IPS-15b (cell line): ENCODE measurements around the gene NAV1.

ENCODE experiments used
- H3K27me3 ChIP-seq: one replicate; pipeline ENCODE4 v1.6.1; 2013; ENCODE audit warnings: low read length; ENCODE audit not compliant: control insufficient read depth, insufficient read depth
- H3K36me3 ChIP-seq: one replicate; pipeline ENCODE4 v1.6.1; 2013; ENCODE audit warnings: low read length; ENCODE audit not compliant: control insufficient read depth, insufficient read depth
- H3K4me1 ChIP-seq: one replicate; pipeline ENCODE4 v1.6.1; 2013; ENCODE audit warnings: mild to moderate bottlenecking, low read length; ENCODE audit not compliant: control insufficient read depth, insufficient read depth
- H3K4me3 ChIP-seq: one replicate; pipeline ENCODE4 v1.5.1; 2013; ENCODE audit warnings: low read depth, low read length
- H3K9ac ChIP-seq: one replicate; pipeline ENCODE4 v1.6.1; 2013; ENCODE audit warnings: low read depth, mild to moderate bottlenecking, low read length
- H3K9me3 ChIP-seq: one replicate; pipeline ENCODE4 v1.6.1; 2013; ENCODE audit warnings: mild to moderate bottlenecking, low read length; ENCODE audit not compliant: control insufficient read depth, insufficient read depth

NAV1 gene

DNA sequence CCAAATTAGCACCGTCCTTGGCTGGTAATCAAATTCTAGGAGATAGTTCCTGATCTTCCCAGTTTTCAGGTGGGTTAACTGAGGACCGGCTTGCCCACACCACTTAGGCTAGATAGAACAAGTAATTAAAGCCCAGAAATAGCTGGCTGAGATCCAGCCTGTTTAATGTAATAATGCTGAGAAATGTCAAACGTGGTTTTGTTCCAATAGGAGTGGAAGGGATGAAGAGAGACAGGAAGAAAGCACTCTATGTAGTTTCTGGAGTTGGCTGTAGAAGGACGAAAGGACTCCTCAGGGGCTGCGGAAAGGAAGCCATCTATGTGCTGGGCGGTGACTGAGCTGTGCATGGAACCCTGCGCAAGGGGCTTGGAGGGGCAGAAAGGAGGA is 18.6 kb downstream of the NAV1 start:
- Histone ChIP-seq H3K9ac (no peak overlapping the region), H3K4me3 (no peak overlapping the region), H3K36me3 (no peaks in the 10 kb centered on the region), H3K9me3 (no peaks in the 10 kb centered on the region), H3K4me1 (peaks cover 2% of the 10 kb centered on the region), H3K27me3 (peaks cover 7% of the 10 kb centered on the region)

DNA sequence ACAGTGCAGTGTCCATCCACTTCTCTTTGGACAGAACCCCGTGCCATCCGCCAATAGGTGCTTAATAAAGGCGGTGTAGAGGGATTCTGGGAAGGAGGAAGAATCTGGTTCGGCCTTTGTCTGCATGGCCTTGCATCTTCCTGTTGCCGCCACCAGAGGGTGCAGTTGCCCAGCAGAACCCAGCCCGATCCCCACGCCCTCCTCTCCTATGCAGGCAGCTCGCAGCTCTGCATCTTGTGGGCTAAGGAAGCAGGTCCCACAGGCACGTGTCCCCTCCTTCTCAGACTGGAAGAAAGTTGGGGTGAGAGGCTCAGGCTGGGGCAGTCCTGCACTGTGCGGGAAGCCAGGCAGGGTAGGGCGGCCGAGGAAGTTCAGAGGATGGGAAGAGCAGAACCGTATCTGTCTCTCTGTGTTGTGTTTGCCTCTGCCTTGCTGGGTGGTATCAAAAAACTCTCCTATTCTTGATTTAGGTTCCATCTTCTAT is 20.8 kb downstream of the NAV1 start:
- H3K4me3 ChIP-seq = no peak overlapping the region
- peaks cover 7% of the 10 kb centered on the region for H3K27me3 ChIP-seq
- no peaks in the 10 kb centered on the region for H3K36me3 ChIP-seq
- no peak overlapping the region for H3K9ac ChIP-seq
- H3K4me1 ChIP-seq = peaks cover 2% of the 10 kb centered on the region
- H3K9me3 ChIP-seq = no peaks in the 10 kb centered on the region

- H3K4me1 ChIP-seq = peaks cover 2% of the 10 kb centered on the region
- no peaks in the 10 kb centered on the region for H3K9me3 ChIP-seq
- no peak overlapping the region for H3K4me3 ChIP-seq
- H3K27me3 ChIP-seq = peaks cover 7% of the 10 kb centered on the region
- H3K36me3 ChIP-seq = no peaks in the 10 kb centered on the region
- no peak overlapping the region for H3K9ac ChIP-seq
These were observed 21.6 kb downstream of the NAV1 start for GRCh38 chr1:201560328-201561194.

GRCh38 chr1:201561195-201561564 is 22.3 kb downstream of the NAV1 start:
- peaks cover 2% of the 10 kb centered on the region for H3K4me1 ChIP-seq
- H3K4me3 ChIP-seq = no peak overlapping the region
- no peaks in the 10 kb centered on the region for H3K36me3 ChIP-seq
- H3K27me3 ChIP-seq = peaks cover 7% of the 10 kb centered on the region
- no peaks in the 10 kb centered on the region for H3K9me3 ChIP-seq
- no peak overlapping the region for H3K9ac ChIP-seq

GRCh38 chr1:201561601-201562000 is 22.7 kb downstream of the NAV1 start:
- Histone ChIP-seq H3K9me3 (no peaks in the 10 kb centered on the region), H3K9ac (no peak overlapping the region), H3K4me3 (no peak overlapping the region), H3K4me1 (peaks cover 2% of the 10 kb centered on the region), H3K36me3 (no peaks in the 10 kb centered on the region), H3K27me3 (peaks cover 7% of the 10 kb centered on the region)

- Histone ChIP-seq H3K36me3 (no peaks in the 10 kb centered on the region), H3K4me3 (no peak overlapping the region), H3K9ac (no peak overlapping the region), H3K27me3 (peaks cover 7% of the 10 kb centered on the region), H3K4me1 (peaks cover 2% of the 10 kb centered on the region), H3K9me3 (no peaks in the 10 kb centered on the region)
These were observed 23.3 kb downstream of the NAV1 start for GRCh38 chr1:201562257-201562656.

GRCh38 chr1:201562659-201563405 is 23.9 kb downstream of the NAV1 start:
- Histone ChIP-seq H3K36me3 (no peaks in the 10 kb centered on the region), H3K27me3 (peaks cover 7% of the 10 kb centered on the region), H3K9ac (no peak overlapping the region), H3K9me3 (no peaks in the 10 kb centered on the region), H3K4me1 (peaks cover 2% of the 10 kb centered on the region), H3K4me3 (no peak overlapping the region)

DNA sequence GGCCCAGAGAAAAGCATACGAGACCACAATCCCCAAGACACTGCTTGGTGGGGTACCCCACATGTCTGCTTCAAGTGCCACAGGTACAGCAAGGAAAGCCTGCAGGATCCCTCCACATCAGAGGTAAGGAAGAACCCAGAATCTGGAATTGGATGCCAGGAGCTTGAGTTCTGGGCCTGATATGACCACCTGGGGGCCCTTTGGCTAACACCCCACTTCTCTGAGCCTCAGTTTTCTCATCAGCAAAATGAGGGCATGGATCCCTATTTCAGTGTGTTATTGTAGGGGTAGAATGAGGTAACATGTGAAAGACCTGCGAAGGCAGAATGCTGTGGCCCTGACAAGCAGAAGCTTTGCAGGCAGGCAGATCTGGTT is 24.5 kb downstream of the NAV1 start:
- Histone ChIP-seq H3K36me3 (no peaks in the 10 kb centered on the region), H3K4me3 (no peak overlapping the region), H3K9ac (no peak overlapping the region), H3K9me3 (no peaks in the 10 kb centered on the region), H3K4me1 (peaks cover 2% of the 10 kb centered on the region), H3K27me3 (peaks cover 7% of the 10 kb centered on the region)

- Histone ChIP-seq H3K27me3 (peaks cover 7% of the 10 kb centered on the region), H3K4me3 (no peak overlapping the region), H3K9me3 (no peaks in the 10 kb centered on the region), H3K36me3 (no peaks in the 10 kb centered on the region), H3K9ac (no peak overlapping the region), H3K4me1 (peaks cover 2% of the 10 kb centered on the region)
These were observed 25.0 kb downstream of the NAV1 start for GRCh38 chr1:201563941-201564340.

- Histone ChIP-seq H3K9ac (no peak overlapping the region), H3K36me3 (no peaks in the 10 kb centered on the region), H3K4me1 (no peaks in the 10 kb centered on the region), H3K27me3 (peaks cover 2% of the 10 kb centered on the region), H3K4me3 (no peak overlapping the region), H3K9me3 (no peaks in the 10 kb centered on the region)
These were observed 26.2 kb downstream of the NAV1 start for GRCh38 chr1:201565024-201565730.

- Histone ChIP-seq H3K9ac (peak overlapping the region; percentile 41), H3K9me3 (no peaks in the 10 kb centered on the region), H3K4me1 (no peaks in the 10 kb centered on the region), H3K4me3 (no peak overlapping the region), H3K36me3 (no peaks in the 10 kb centered on the region), H3K27me3 (no peaks in the 10 kb centered on the region)
These were observed 27.0 kb downstream of the NAV1 start for GRCh38 chr1:201565771-201566528.
